ENCODE results near the gene MAP1S.

DNA sequence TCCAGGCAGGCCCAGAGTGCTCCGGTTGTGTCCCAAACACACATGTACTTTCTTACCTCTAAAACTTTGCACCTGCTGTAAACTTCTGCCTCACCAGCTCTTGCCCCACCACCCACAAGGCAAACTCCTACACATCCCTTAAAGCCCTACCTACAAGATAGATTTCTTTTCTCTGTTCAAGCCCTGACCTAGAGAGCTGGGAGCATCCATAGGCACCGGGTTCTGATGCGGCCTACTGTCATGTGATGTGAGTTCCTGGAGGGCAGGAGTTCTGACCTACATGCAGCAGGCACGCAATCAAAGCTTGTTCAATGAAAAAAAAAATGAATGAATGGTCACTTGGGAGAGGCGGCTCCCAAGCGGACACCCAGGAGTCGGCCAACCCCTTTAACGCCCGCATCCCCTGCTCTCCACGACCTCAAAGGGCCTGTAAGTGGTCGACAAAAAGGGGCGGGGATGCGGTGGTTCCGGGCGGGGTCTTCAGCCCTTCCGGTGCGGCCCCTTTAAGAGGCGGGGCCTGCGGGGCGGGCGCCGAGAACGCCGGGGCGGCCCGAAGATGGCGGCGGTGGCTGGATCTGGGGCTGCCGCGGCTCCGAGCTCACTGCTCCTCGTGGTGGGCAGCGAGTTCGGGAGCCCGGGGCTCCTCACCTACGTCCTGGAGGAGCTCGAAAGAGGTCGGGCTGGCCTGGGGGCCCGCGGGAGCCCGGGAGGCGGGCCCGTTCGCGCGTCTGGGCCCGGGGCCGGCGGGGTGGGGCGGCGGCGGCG lies at the start of gene MAP1S:
- TF ChIP-seq, protein P1, sequence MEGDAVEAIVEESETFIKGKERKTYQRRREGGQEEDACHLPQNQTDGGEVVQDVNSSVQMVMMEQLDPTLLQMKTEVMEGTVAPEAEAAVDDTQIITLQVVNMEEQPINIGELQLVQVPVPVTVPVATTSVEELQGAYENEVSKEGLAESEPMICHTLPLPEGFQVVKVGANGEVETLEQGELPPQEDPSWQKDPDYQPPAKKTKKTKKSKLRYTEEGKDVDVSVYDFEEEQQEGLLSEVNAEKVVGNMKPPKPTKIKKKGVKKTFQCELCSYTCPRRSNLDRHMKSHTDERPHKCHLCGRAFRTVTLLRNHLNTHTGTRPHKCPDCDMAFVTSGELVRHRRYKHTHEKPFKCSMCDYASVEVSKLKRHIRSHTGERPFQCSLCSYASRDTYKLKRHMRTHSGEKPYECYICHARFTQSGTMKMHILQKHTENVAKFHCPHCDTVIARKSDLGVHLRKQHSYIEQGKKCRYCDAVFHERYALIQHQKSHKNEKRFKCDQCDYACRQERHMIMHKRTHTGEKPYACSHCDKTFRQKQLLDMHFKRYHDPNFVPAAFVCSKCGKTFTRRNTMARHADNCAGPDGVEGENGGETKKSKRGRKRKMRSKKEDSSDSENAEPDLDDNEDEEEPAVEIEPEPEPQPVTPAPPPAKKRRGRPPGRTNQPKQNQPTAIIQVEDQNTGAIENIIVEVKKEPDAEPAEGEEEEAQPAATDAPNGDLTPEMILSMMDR (IDR thresholded peaks at IDR 0.05; ENCODE audit: low read depth, low read length), result no peak
- TF ChIP-seq EZH2phosphoT487 (IDR thresholded peaks at IDR 0.05; ENCODE audit: low read depth), result no peak
